Uterus (tissue), 4 donors: ENCODE data around the gene BSCL2. TPM values are rescaled to one million over a fixed set of nuclear protein-coding genes. Genes with fewer than 3 reads are reported as not detected.
"Not testable (repeated sequence)": the region's sequence is repeated elsewhere in the genome, so short reads cannot be mapped to it uniquely, and the experiment has no call there.

Experiments used
- DNase-seq, 2 donors: peaks; one replicate each; pipeline ENCODE4 v3.0.0-alpha.2; 2019 to 2020
- H3K27ac ChIP-seq, 2 donors: fragments of 200-600 bp; sonication (generic); 1 replicate in 1 of 2; 2 replicates in 1 of 2; pipeline ENCODE4 v1.5.1; 2016 to 2018
- H3K27me3 ChIP-seq, 2 donors: fragments of 200-600 bp; sonication (generic); one replicate each; pipeline ENCODE4 v1.5.1; 2018 to 2019; ENCODE audit warnings: control low read depth in 1 of 2
- H3K36me3 ChIP-seq, 2 donors: fragments of 200-600 bp; sonication (generic); one replicate each; pipeline ENCODE4 v1.5.1; 2019; ENCODE audit warnings: control low read depth in 1 of 2
- H3K4me1 ChIP-seq, 2 donors: fragments of 200-600 bp; sonication (generic); one replicate each; pipeline ENCODE4 v1.5.1; 2018 to 2019; ENCODE audit warnings: control low read depth in 1 of 2
- H3K4me3 ChIP-seq, 2 donors: fragments of 200-600 bp; sonication (generic); 1 replicate in 1 of 2; 2 replicates in 1 of 2; pipeline ENCODE4 v1.5.1; 2018 to 2019; ENCODE audit warnings: mild to moderate bottlenecking in 1 of 2
- H3K9me3 ChIP-seq, 2 donors: fragments of 200-600 bp; sonication (generic); one replicate each; pipeline ENCODE4 v1.5.1; 2019; ENCODE audit warnings: control low read depth in 1 of 2
- CTCF ChIP-seq, 4 experiments: fragments of 200-600 bp in 2 of 4; fragments of 450-650 bp in 2 of 4; sonication (generic) in 2 of 4; IDR thresholded peaks; one replicate each; pipeline ENCODE4 v1.5.1; 2016 to 2019; ENCODE audit warnings: antibody characterized with exemption in 4 of 4, mild to moderate bottlenecking in 2 of 4, moderate library complexity in 1 of 4
- POLR2A ChIP-seq, 2 donors: fragments of 450-650 bp; IDR thresholded peaks; one replicate each; pipeline ENCODE4 v1.6.1; 2016; ENCODE audit warnings: antibody characterized with exemption in 2 of 2, mild to moderate bottlenecking in 1 of 2, moderate library complexity in 1 of 2
- intact Hi-C: fragments of 100-400 bp; cut with DNase I; formaldehyde crosslinking; loops from one replicate; pipeline ENCODE4 v1.15.1; 2023; ENCODE audit warnings: low total_unique reads
- total RNA-seq, 4 donors: library from RNA; depleted of rRNA in 3 of 4; stranded (reverse); fragments of >200 nt in 3 of 4; gene quantifications; one replicate each; pipeline versions ENCODE4 v1.1.0 to v1.2.4, GENCODE V29; 2014 to 2023
- donor health status: DM: yes; HTN: yes; CAD: no.

Gene BSCL2
- total RNA-seq, 4 donors from 2014 or later = 24.1 to 46.7 (median 34.4) TPM

GRCh38 chr11:62702246-62702645 lies 5.0 kb downstream of the BSCL2 start:
- intact Hi-C loops = no loop called here
- H3K36me3 ChIP-seq = no peaks in the 10 kb centered on the region
- DNase-seq = no peak
- TF ChIP-seq CTCF (IDR thresholded peaks at IDR 0.05) (no peak), POLR2A (IDR thresholded peaks at IDR 0.05) (no peak)
- H3K4me3 ChIP-seq = no peak overlapping the region
- H3K27ac ChIP-seq = no peak overlapping the region
- no peaks in the 10 kb centered on the region for H3K9me3 ChIP-seq
- H3K27me3 ChIP-seq = no peaks in the 10 kb centered on the region
- peaks cover 3 to 8% of the 10 kb centered on the region in 2 donors for H3K4me1 ChIP-seq

- intact Hi-C loops = loop anchor here (10.0 kb wide), 1 partner anchor 310 kb away; no protein-coding TSS in a partner anchor
- DNase-seq = peak; percentile 80 to 86
- no peaks in the 10 kb centered on the region for H3K36me3 ChIP-seq
- TF ChIP-seq POLR2A (IDR thresholded peaks at IDR 0.05) = no peak
- peak; percentile 66 to 83 (median 77) for TF ChIP-seq CTCF (IDR thresholded peaks at IDR 0.05)
- no peaks in the 10 kb centered on the region for H3K4me1 ChIP-seq
- H3K4me3 ChIP-seq = no peak overlapping the region
- no peaks in the 10 kb centered on the region for H3K9me3 ChIP-seq
- H3K27ac ChIP-seq = peak overlapping the region in 1 of 2 donors; percentile 38
- no peaks in the 10 kb centered on the region for H3K27me3 ChIP-seq
Observed at GRCh38 chr11:62694455-62695167, 12.6 kb downstream of the BSCL2 start.

GRCh38 chr11:62693624-62694023 lies 13.6 kb downstream of the BSCL2 start:
- H3K27me3 ChIP-seq, H3K27ac ChIP-seq, DNase-seq, H3K4me3 ChIP-seq, H3K4me1 ChIP-seq, H3K9me3 ChIP-seq, H3K36me3 ChIP-seq: not testable (repeated sequence)
- intact Hi-C loops = loop anchor here (10.0 kb wide), 1 partner anchor 309 kb away; no protein-coding TSS in a partner anchor

- TF ChIP-seq CTCF (IDR thresholded peaks at IDR 0.05) = peak in 1 of 4 experiments; percentile 16
- peak; percentile 58 to 68 for TF ChIP-seq POLR2A (IDR thresholded peaks at IDR 0.05)
- peak; percentile 94 to 98 for DNase-seq
- intact Hi-C loops = loop anchor here (10.0 kb wide), 1 partner anchor 305 kb away; no protein-coding TSS in a partner anchor
Observed at GRCh38 chr11:62689421-62690183, 17.6 kb downstream of the BSCL2 start, which contains the start of gene LRRN4CL. TSS of gene LRRN4CL (minus strand) at chr11:62689530. CDS start at chr11:62688508, 1,022 bp downstream.

GRCh38 chr11:62688491-62688890 lies 18.7 kb downstream of the BSCL2 start:
- H3K27ac ChIP-seq = peak overlapping the region; percentile 87 to 89
- peak overlapping the region; percentile 34 to 45 for H3K4me3 ChIP-seq
- no peak for DNase-seq
- TF ChIP-seq CTCF (IDR thresholded peaks at IDR 0.05) = no peak
- TF ChIP-seq POLR2A (IDR thresholded peaks at IDR 0.05) = no peak
- intact Hi-C loops = no loop called here
- no peaks in the 10 kb centered on the region for H3K9me3 ChIP-seq
- H3K36me3 ChIP-seq = no peaks in the 10 kb centered on the region
- no peaks in the 10 kb centered on the region for H3K4me1 ChIP-seq
- no peaks in the 10 kb centered on the region for H3K27me3 ChIP-seq

More at GRCh38 chr11:62689421-62690183, 17.6 kb downstream of the BSCL2 start, which contains the start of gene LRRN4CL:
- no peaks in the 10 kb centered on the region for H3K9me3 ChIP-seq
- no peaks in the 10 kb centered on the region for H3K27me3 ChIP-seq
- H3K4me3 ChIP-seq = peak within 1 kb of the TSS; percentile 34 to 45
- H3K27ac ChIP-seq = peak within 1 kb of the TSS; percentile 87 to 89
- no peaks in the 10 kb centered on the region for H3K4me1 ChIP-seq
- H3K36me3 ChIP-seq = no peaks in the 10 kb centered on the region
